Effector memory CD8-positive, alpha-beta T cell (primary cell): ENCODE results near the gene DEDD2.

Experiments
- ATAC-seq: fragments of 150-1000 bp; cut with Tn5 transposase; replicated peaks from 2 replicates; pipeline ENCODE4 v1.10.0; 2021; ENCODE audit warnings: mild to moderate bottlenecking, moderate library complexity
- DNase-seq, 3 experiments: peaks; one replicate each; pipeline ENCODE4 v3.0.0; 2021
- H3K27ac Mint-ChIP-seq, 2 donors: one replicate each; pipeline ENCODE4 v1.8.0; 2022; ENCODE audit warnings: mild to moderate bottlenecking in 2 of 2, mixed read lengths in 2 of 2, moderate library complexity in 2 of 2
- H3K27me3 Mint-ChIP-seq, 2 donors: one replicate each; pipeline ENCODE4 v1.8.0; 2022; ENCODE audit warnings: mixed read lengths in 2 of 2
- H3K36me3 Mint-ChIP-seq: one replicate; pipeline ENCODE4 v1.8.0; 2022; ENCODE audit warnings: mild to moderate bottlenecking, moderate library complexity, mixed read lengths; ENCODE audit not compliant: insufficient read depth
- H3K4me1 Mint-ChIP-seq, 2 donors: one replicate each; pipeline ENCODE4 v1.8.0; 2022; ENCODE audit warnings: low read depth in 2 of 2, mixed read lengths in 2 of 2
- H3K4me3 Mint-ChIP-seq, 2 donors: one replicate each; pipeline ENCODE4 v1.8.0; 2022; ENCODE audit warnings: mild to moderate bottlenecking in 2 of 2, mixed read lengths in 2 of 2, moderate library complexity in 2 of 2
- H3K9me3 Mint-ChIP-seq, 2 donors: one replicate each; pipeline ENCODE4 v1.8.0; 2022; ENCODE audit warnings: mixed read lengths in 2 of 2

The DEDD2 gene

DNA sequence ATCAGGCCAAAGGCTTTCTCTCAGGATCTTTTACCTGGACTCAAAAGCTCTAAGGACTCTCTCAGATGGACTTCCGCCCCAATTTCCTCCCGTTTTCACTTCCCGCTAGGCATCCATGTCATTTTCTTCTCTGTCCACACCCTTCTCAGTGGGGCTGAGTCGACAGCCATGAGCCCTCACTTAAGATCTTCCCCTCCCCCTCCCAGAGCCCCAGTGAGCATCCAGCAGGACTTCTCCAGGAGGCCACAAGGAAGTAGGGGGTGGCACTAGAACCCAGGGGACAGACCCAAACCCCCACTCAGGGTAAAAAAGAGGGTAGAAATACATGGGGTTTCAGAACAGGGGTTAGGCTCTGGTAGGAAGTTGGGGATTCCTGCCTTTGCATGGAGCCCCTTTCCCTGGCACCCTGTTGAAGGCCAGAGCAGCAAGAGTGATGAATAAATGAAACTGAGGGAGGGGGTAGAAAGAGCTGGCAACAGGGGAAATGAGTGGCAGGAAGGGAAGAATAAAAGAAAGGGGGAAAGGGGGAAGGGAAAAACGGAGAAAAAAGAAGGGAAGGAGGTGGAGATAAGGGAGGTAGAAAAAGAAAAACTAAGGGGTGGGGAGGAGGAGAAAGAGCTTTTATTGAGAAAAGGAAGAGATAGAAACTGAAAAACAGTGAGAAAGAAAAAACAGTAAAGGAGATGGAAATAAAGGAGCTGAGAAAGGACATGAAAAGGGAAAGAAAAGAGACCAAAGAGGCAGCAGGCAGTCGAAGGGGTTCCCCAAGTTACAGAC, 42.3 kb downstream of the DEDD2 start:
- peaks cover 10 to 18% of the 10 kb centered on the region in 2 donors for H3K4me1 Mint-ChIP-seq
- no peak for ATAC-seq

DNA sequence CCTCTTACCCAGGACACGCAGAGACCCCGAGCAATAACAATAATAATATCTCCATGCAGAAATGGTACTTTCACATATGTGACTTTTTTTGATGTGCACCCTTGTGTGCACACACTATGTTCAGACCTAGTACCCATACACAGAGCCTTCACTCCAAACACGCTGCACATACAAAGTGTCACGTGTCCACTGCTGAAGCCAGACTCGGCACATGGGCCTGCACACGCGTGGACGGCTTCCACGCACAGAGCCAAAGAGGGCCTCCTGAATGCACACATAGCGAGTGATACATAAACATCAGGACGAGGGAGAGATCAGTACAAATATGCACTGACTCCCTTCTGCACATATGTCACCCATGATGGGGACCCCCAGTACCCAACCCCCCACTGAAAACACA, 43.3 kb downstream of the DEDD2 start:
- H3K4me1 Mint-ChIP-seq = peaks cover 10 to 18% of the 10 kb centered on the region in 2 donors
- H3K27me3 Mint-ChIP-seq = peaks cover 0 to 10% of the 10 kb centered on the region in 2 donors
- H3K36me3 Mint-ChIP-seq = peaks cover 3% of the 10 kb centered on the region
- H3K27ac Mint-ChIP-seq = no peak overlapping the region
- no peak for ATAC-seq
- no peak for DNase-seq
- no peaks in the 10 kb centered on the region for H3K9me3 Mint-ChIP-seq
- H3K4me3 Mint-ChIP-seq = no peak overlapping the region

More for the DNA sequence above, 42.3 kb downstream of the DEDD2 start:
- peaks cover 0 to 10% of the 10 kb centered on the region in 2 donors for H3K27me3 Mint-ChIP-seq
- peak overlapping the region; percentile 83 to 88 for H3K4me3 Mint-ChIP-seq
- H3K36me3 Mint-ChIP-seq = peaks cover 3% of the 10 kb centered on the region
- H3K27ac Mint-ChIP-seq = peak overlapping the region in 1 of 2 donors; percentile 64
- DNase-seq = no peak
- no peaks in the 10 kb centered on the region for H3K9me3 Mint-ChIP-seq

DNA sequence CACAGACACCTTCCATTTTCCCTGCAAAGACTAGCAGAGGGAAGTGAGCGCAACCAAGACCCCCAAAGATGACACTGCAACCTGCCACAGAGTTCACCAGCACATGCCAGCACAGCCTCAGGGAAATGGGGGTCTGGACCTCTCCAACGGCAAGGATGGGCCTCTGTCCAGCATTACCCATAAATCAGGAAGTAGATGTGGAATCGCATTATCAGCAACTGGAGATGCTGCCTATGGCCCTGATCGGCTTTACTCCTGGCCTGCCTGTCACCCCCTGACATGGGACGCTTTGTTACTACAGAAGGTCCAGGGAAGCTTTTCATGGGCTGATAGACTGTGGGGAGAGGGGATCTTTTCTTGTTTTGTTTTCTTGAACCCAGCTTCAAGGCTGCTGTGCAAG, 43.8 kb downstream of the DEDD2 start:
- Mint-ChIP-seq H3K27me3 (peaks cover 0 to 10% of the 10 kb centered on the region in 2 donors), H3K36me3 (peaks cover 3% of the 10 kb centered on the region), H3K9me3 (no peaks in the 10 kb centered on the region), H3K27ac (no peak overlapping the region), H3K4me3 (no peak overlapping the region), H3K4me1 (peaks cover 10 to 18% of the 10 kb centered on the region in 2 donors)
- ATAC-seq = no peak
- DNase-seq = no peak

DNA sequence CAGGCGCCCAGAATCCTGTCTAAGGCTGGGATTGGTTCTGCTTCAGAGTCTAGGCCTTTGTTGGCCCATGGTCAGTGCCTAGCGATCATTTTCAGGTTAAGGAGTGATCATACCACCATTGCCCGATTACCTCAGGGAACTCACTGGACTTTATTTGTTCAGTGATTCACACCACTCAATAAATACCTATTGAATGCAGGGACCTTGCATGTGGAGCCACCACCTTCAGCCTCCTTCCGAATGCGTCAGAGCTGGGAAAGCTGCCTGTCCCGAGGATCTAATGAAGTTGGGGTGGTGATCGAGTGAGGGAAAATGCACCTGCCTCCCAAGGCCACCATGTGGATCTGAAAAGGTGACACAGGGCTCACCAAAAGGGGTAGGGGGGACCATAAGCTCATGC, 45.2 kb downstream of the DEDD2 start:
- Mint-ChIP-seq H3K4me1 (peaks cover 10 to 18% of the 10 kb centered on the region in 2 donors), H3K36me3 (peaks cover 3% of the 10 kb centered on the region), H3K4me3 (no peak overlapping the region), H3K27me3 (peaks cover 0 to 10% of the 10 kb centered on the region in 2 donors), H3K27ac (no peak overlapping the region), H3K9me3 (no peaks in the 10 kb centered on the region)
- no peak for DNase-seq
- no peak for ATAC-seq

DNA sequence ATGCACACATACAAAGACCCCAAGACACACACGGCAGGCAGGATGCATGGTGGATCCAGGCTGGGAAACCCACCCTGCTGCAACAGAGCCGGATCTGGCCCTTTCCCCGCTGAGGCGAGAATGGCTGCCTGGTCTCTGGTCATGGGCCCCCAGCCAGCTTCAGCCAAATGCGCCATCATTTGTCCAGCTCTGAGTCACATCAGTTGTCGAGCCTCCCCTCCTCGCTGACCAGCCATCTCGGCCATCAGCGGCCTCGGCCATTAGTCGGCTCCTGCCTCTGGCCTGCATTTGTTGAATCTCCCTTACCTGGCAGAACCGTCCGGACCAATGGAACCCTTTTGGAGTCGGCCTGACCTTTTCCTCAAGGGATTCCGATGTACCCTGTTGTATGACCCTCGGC, 46.8 kb downstream of the DEDD2 start:
- no peak overlapping the region for H3K4me3 Mint-ChIP-seq
- ATAC-seq = no peak

DNA sequence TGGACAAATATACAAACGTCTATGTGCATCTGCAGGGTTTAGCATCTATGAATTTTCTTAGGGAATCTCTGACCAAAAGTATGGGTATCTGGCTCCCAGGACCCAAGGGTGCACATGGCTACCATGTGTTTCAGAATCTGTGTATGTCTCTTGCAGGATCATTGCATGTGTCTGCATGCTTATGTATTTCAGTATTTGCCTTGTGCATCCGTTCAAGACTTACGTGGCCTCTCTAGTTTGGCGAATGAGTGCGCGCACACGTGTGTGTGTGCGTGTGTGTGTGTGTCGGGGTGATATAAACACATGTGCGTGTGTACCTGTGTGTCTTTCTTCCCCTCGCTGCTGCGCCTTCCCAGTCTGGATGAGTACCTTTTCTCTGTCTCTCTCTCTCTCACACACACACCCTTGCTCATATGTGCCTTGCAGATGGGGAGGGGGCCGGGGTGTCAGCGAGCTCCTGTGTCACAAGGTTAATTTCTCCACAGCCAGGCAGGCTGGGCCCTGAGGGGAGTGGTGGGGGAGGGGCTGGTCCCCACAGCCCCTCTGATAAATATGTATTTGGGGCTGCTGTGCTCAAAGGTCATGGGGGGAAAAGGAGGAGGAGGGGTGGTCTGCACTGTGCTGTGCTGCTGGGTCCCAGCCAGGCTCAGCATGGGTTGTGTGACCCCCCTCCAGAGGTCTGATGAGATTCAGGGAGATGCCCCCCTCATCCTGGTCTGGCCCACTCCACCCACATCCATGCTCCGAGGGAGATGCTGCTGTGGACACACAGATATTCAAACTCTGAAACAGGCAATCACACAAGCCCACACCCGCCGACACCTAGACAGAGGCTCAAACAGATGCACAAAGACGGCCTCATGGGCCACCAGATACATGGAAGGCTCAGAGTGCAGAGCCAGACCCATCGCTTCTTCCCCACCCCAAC, 47.7 kb downstream of the DEDD2 start:
- ATAC-seq = no peak
- Mint-ChIP-seq H3K27ac (no peak overlapping the region), H3K4me1 (peaks cover 1 to 5% of the 10 kb centered on the region in 2 donors), H3K4me3 (no peak overlapping the region), H3K36me3 (no peaks in the 10 kb centered on the region), H3K27me3 (no peaks in the 10 kb centered on the region), H3K9me3 (no peaks in the 10 kb centered on the region)
- DNase-seq = no peak

More for the DNA sequence above, 46.8 kb downstream of the DEDD2 start:
- Mint-ChIP-seq H3K36me3 (no peaks in the 10 kb centered on the region), H3K9me3 (no peaks in the 10 kb centered on the region), H3K27ac (no peak overlapping the region), H3K4me1 (peaks cover 5 to 11% of the 10 kb centered on the region in 2 donors), H3K27me3 (peaks cover 0 to 1% of the 10 kb centered on the region in 2 donors)
- DNase-seq = no peak

DNA sequence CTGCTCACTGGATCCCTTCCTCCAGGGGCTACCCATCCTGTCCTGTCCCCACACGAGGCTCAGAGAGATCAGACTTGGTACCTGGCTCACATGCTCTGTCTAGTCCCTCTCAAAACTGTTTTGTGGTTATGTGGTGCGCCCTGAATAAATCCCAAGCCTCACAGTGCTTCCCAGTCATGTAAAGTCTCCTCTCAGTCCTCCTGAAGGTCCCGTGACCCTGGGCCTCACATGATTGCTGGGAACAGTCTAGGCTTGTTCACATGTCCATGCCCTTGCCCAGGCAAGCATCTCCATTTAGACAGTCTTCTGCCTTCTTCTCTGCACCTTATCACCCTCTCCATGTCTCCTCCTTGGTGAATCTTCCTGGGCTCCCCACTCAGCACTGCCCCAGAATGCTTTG, 49.3 kb downstream of the DEDD2 start:
- Mint-ChIP-seq H3K4me1 (peaks cover 0 to 5% of the 10 kb centered on the region in 2 donors), H3K27me3 (no peaks in the 10 kb centered on the region), H3K36me3 (no peaks in the 10 kb centered on the region), H3K9me3 (no peaks in the 10 kb centered on the region), H3K27ac (no peak overlapping the region), H3K4me3 (no peak overlapping the region)
- ATAC-seq = no peak
- no peak for DNase-seq

DNA sequence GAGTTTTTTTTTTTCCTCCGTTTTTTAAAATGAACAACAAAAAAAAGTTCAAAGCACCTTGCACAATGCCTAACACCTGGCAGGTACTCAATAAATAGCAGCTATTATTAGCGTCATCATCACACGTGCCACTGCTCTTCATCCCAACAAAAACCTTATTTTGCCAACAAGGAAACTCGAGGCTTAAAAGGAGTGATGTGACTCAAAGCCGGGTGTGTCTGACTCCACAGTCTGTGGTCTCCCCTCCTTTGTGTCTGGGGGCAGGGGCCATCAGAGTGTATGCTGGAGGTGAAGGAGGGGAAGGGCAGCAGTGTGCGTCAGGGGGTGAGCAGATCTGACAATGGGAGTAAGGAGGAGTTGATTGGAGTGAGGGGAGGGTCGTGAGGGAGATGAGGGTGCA, 51.2 kb downstream of the DEDD2 start:
- no peaks in the 10 kb centered on the region for H3K27me3 Mint-ChIP-seq
- DNase-seq = no peak
- H3K36me3 Mint-ChIP-seq = no peaks in the 10 kb centered on the region
- H3K4me1 Mint-ChIP-seq = peaks cover 8 to 10% of the 10 kb centered on the region in 2 donors
- no peak for ATAC-seq
- no peak overlapping the region for H3K4me3 Mint-ChIP-seq
- H3K27ac Mint-ChIP-seq = peak overlapping the region in 1 of 2 donors; percentile 80
- H3K9me3 Mint-ChIP-seq = no peaks in the 10 kb centered on the region

DNA sequence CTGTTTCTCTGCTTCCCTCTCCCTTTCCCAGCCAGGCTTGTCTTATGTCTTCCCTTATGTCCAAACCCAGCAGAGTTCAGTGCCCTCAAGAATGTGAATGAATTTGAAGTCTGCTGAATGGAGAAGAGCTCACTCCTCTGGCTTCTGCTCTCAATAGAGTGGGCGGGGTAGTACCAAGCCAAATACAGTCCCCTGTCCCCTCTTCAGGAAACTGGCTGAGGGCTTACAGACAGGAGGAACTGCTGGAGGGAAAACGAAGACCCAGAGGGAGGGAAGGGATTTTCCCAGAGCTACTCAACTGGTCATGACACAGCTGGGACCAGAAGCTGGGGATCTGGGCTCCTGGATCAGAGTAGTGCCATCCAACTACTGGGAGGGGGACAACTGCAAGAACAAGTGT, 52.3 kb downstream of the DEDD2 start:
- Mint-ChIP-seq H3K36me3 (no peaks in the 10 kb centered on the region), H3K4me3 (no peak overlapping the region), H3K27ac (no peak overlapping the region), H3K9me3 (no peaks in the 10 kb centered on the region), H3K4me1 (peaks cover 13 to 19% of the 10 kb centered on the region in 2 donors), H3K27me3 (no peaks in the 10 kb centered on the region)
- no peak for DNase-seq
- no peak for ATAC-seq

DNA sequence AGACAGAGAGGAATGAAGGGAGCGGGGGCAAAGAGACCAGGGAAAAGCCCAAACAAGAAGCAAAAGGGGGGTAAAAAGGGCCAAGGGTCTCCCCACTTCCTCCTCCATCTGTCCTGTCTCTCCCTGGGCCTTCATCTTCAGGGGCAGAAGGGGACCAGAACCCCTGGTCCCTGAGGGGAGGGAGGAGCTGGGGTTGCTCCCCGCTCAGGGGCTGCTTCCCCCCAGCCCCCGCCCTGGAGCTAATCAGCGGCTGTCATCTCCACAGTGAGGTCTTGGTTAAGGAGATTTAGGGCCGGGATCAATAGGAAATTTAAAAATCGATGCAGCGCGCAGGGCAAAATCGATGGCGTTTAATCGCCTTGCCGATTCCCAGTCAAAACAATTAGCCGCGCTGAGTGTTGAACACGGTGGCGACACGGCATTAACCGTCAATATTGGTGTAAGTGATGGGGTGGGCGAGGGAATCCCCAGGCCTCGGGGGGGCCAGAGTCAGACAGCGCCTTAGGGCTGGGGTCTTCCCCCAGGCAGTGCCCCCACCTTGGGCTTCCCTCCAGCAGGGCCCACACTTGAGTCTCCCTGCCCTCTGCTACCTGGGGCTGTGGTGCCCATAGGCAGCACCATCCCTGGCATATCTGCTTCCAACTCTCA, 55.7 kb downstream of the DEDD2 start:
- H3K9me3 Mint-ChIP-seq = no peaks in the 10 kb centered on the region
- H3K4me1 Mint-ChIP-seq = peaks cover 24 to 26% of the 10 kb centered on the region in 2 donors
- ATAC-seq = no peak
- no peak overlapping the region for H3K4me3 Mint-ChIP-seq
- H3K36me3 Mint-ChIP-seq = no peaks in the 10 kb centered on the region
- no peaks in the 10 kb centered on the region for H3K27me3 Mint-ChIP-seq
- no peak for DNase-seq
- H3K27ac Mint-ChIP-seq = peak overlapping the region in 1 of 2 donors; percentile 19

DNA sequence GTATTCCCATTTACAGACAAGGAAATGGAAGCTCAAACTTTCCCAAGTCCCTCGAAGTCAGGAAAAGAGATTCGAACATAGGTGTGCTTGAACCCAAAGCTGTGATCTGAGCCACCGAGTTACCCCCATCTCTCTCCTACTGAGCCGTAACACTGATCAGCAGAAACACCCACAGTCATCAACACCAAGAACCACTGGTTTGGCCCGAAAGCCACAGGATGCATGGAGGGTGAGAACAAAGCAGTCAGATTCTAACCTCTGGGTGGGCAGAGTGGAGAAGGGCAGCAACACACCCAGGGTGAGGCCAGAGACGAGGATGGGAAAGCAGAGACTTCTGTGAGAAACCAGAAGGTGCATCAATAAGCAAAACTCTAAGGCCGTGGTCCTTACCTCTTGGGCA, 57.5 kb downstream of the DEDD2 start:
- no peaks in the 10 kb centered on the region for H3K36me3 Mint-ChIP-seq
- ATAC-seq = peak; percentile 74

DNA sequence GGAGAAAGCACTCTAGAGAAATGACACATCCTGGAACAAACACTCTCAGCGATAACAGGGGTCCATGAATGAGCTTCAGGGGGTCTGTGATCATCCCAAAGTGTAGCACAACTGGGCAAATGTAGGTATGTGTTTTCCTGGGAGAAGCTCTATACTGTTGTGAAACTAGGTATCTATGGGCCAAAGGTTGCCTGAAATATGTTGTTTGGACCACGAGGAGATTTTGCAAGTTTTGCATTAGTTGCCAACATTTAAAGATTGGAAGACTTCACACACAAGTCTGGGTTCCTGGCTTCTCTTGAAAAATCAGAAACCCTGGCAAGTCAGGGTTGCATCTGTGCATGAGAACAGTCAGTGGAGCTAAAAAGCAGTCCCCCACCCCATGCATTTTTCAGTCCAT, 58.6 kb downstream of the DEDD2 start:
- H3K27ac Mint-ChIP-seq = no peak overlapping the region
- ATAC-seq = no peak
- H3K4me1 Mint-ChIP-seq = peaks cover 32 to 41% of the 10 kb centered on the region in 2 donors
- H3K36me3 Mint-ChIP-seq = no peaks in the 10 kb centered on the region
- H3K9me3 Mint-ChIP-seq = no peaks in the 10 kb centered on the region
- no peak for DNase-seq
- no peak overlapping the region for H3K4me3 Mint-ChIP-seq
- H3K27me3 Mint-ChIP-seq = no peaks in the 10 kb centered on the region

More for the DNA sequence above, 57.5 kb downstream of the DEDD2 start:
- Mint-ChIP-seq H3K9me3 (no peaks in the 10 kb centered on the region), H3K27me3 (no peaks in the 10 kb centered on the region), H3K4me3 (peak overlapping the region; percentile 62), H3K4me1 (peaks cover 26 to 33% of the 10 kb centered on the region in 2 donors), H3K27ac (peak overlapping the region in 1 of 2 donors; percentile 19)
- DNase-seq = no peak

DNA sequence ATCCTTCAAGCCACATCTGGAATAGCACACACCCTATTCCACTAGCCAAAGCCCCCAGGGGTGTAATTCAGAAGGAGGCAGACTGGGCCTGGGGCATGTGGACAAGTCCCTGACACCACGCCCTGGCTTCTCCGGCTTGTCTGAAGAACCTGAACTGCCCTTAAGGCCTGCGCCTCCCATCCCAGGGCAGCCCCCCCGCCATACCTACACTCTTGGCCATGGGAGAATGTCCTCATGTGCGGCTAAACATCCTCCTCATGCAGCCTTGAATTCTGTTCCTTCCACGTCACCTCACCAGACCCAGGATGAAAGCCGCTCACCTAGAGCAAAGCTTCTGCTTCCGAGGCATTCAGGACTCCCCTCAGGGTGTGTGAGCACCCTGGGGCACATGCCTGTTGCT, 60.9 kb downstream of the DEDD2 start:
- Mint-ChIP-seq H3K27ac (no peak overlapping the region), H3K9me3 (no peaks in the 10 kb centered on the region), H3K27me3 (no peaks in the 10 kb centered on the region), H3K36me3 (no peaks in the 10 kb centered on the region), H3K4me1 (peaks cover 34 to 38% of the 10 kb centered on the region in 2 donors), H3K4me3 (no peak overlapping the region)
- no peak for DNase-seq
- no peak for ATAC-seq
